ENCODE results near the gene APOBEC4.

DNA sequence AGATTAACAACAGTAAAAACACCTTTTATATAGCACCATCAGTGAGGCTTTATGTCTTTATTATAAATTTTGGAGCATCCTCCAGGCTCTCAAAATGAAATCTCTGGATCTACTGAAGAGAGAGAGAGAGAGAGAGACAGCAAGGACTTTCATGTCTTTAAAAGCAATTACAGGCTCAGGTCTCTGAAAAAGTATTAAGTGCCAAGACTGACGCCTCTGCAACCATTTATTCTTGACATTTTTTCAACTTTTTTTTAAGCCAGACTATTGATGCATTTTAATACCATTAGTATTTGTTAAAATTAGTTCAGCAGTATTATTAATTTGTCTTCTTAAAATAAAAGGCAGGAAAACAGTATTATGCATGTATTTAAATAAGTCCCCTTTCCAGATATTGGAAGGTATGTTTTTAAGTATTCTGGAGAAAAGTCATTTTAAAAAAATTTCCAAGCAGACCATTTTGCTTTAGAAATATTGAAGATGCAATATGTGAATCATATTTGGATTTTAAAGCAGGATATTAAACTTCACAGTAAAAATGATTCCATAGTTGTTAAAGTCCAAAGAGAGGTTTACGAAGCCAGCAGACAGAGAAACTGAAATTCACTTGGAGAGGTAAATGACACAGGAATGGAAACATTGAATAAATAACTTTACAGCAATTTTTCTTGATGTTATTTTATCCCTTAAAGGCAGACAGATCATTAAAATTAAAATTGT is 35.4 kb upstream of the APOBEC4 start:
- no peak for TF ChIP-seq POLR2AphosphoS5 (IDR thresholded peaks at IDR 0.05; ENCODE audit: borderline replicate concordance, low read depth, low read length)
- no peak for TF ChIP-seq EZH2 (IDR thresholded peaks at IDR 0.05)

Data from SK-N-MC (cell line).